ENCODE results near the gene PARP4.
"Not testable (repeated sequence)": the region's sequence is repeated elsewhere in the genome, so short reads cannot be mapped to it uniquely, and the experiment has no call there.

Gene PARP4

GRCh38 chr13:24381541-24382265 lies 130.9 kb downstream of the PARP4 start:
- no peak for TF ChIP-seq CTCF (IDR thresholded peaks at IDR 0.05; ENCODE audit: extremely low read depth, missing control alignments)
- no peak for DNase-seq (ENCODE audit: low spot score)

- DNase-seq (ENCODE audit: low spot score), result not testable (repeated sequence)
These were observed 131.7 kb downstream of the PARP4 start for GRCh38 chr13:24380881-24381280.

- not testable (repeated sequence) for DNase-seq (ENCODE audit: low spot score)
These were observed 132.4 kb downstream of the PARP4 start for GRCh38 chr13:24380227-24380626.

GRCh38 chr13:24371273-24371672 lies 141.3 kb downstream of the PARP4 start:
- DNase-seq (ENCODE audit: low spot score), result not testable (repeated sequence)
